Measurements from ENCODE around the gene C13orf46. TPM values are rescaled to one million over a fixed set of nuclear protein-coding genes. Genes with fewer than 3 reads are reported as not detected.

The C13orf46 gene
- total and polyA plus RNA-seq, 10 donors = 0.09 to 4.2 (median 1.2) TPM

GRCh38 chr13:114015111-114015968, 41.5 kb upstream of the C13orf46 start:
- H3K4me3 ChIP-seq = no peak overlapping the region
- no peaks in the 10 kb centered on the region for H3K4me1 ChIP-seq
- no peaks in the 10 kb centered on the region for H3K9me3 ChIP-seq
- no peaks in the 10 kb centered on the region for H3K27me3 ChIP-seq (replicated peaks in 1 of 7)
- 88 to 95% (median 93%) methylated on average over 32 to 40 of the region's 40 CpGs for WGBS, 5 donors
- peaks cover 0 to 91% (median 75%) of the 10 kb centered on the region in 6 donors for H3K36me3 ChIP-seq
- TF ChIP-seq, protein P1, sequence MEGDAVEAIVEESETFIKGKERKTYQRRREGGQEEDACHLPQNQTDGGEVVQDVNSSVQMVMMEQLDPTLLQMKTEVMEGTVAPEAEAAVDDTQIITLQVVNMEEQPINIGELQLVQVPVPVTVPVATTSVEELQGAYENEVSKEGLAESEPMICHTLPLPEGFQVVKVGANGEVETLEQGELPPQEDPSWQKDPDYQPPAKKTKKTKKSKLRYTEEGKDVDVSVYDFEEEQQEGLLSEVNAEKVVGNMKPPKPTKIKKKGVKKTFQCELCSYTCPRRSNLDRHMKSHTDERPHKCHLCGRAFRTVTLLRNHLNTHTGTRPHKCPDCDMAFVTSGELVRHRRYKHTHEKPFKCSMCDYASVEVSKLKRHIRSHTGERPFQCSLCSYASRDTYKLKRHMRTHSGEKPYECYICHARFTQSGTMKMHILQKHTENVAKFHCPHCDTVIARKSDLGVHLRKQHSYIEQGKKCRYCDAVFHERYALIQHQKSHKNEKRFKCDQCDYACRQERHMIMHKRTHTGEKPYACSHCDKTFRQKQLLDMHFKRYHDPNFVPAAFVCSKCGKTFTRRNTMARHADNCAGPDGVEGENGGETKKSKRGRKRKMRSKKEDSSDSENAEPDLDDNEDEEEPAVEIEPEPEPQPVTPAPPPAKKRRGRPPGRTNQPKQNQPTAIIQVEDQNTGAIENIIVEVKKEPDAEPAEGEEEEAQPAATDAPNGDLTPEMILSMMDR (IDR thresholded peaks at IDR 0.05 in 8 of 11, conservative IDR thresholded peaks at IDR 0.05 in 3 of 11) = no peak
- peak in 1 of 3 donors; percentile 54 for TF ChIP-seq POLR2AphosphoS5 (IDR thresholded peaks at IDR 0.05)
- no peak for TF ChIP-seq POLR2A (IDR thresholded peaks at IDR 0.05)
- H3K27ac ChIP-seq = peak overlapping the region in 4 of 8 donors; percentile 15 to 63 (median 53)
- intact Hi-C loops (cut with DNase I; ENCODE audit: low total_unique reads) = no loop called here
- no peak for DNase-seq

DNA sequence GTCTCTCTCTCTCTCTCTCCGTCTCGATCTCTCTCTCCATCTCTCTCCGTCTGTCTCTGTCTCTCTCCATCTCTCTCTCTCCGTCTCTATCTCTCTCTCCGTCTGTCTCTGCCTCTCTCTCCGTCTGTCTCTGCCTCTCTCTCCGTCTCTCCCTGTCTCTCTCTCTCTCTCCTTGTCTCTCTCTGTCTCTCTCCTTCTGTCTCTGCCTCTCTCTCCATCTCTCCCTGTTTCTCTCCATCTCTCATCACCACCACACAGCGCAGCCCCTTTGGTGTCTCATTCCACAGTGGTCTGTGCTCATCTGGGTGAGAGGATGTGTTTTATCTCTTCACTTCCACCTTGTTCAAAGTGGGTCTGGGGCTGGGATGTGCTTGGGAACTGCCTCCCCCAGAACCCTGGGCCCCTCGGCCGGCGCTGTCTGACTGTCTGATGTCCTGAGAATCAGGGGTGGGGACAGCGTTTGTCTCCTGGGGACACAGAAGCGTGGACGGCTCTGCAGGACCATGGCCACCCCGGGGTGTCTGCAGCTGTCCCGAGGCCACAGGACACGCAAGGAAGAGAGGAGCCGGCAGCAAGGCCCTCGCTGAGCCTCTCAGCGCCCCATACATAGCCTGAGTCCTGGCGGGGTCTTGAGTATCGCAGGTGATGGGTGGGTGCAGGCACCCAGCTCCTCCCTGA, 40.2 kb upstream of the C13orf46 start:
- H3K36me3 ChIP-seq = peaks cover 0 to 94% (median 85%) of the 10 kb centered on the region in 6 donors
- peak overlapping the region in 2 of 8 donors; percentile 53 for H3K27ac ChIP-seq
- H3K9me3 ChIP-seq = no peaks in the 10 kb centered on the region
- H3K27me3 ChIP-seq (replicated peaks in 1 of 7) = no peaks in the 10 kb centered on the region
- intact Hi-C loops (cut with DNase I; ENCODE audit: low total_unique reads) = no loop called here
- WGBS, 5 donors = 90 to 96% (median 95%) methylated on average over 22 of the region's 22 CpGs
- no peak for DNase-seq
- TF ChIP-seq POLR2A (IDR thresholded peaks at IDR 0.05) = no peak
- peak in 1 of 3 donors; percentile 8 for TF ChIP-seq POLR2AphosphoS5 (IDR thresholded peaks at IDR 0.05)
- H3K4me3 ChIP-seq = no peak overlapping the region
- no peaks in the 10 kb centered on the region for H3K4me1 ChIP-seq

DNA sequence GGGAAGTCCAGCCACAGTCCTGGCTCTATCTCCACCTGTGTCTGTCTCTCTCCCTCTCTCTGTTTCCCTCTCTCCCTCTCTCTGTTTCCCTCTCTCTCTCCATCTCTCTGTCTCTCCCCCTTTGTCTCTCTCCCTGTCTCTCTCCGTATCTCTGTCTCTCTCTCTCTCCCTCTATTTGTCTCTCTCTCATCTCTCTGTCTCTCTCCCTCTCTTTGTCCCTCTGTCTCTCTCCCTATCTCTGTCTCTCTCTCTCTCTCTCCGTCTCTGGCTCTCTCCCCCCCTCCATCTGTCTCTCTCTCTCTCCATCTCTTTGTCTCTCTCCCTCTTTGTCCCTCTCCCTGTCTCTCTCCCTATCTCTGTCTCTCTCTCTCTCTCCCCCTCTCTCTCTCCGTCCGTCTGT, 39.5 kb upstream of the C13orf46 start:
- no peak overlapping the region for H3K4me3 ChIP-seq
- no peaks in the 10 kb centered on the region for H3K27me3 ChIP-seq (replicated peaks in 1 of 7)
- peak overlapping the region in 1 of 8 donors; percentile 4 for H3K27ac ChIP-seq
- TF ChIP-seq POLR2AphosphoS5 (IDR thresholded peaks at IDR 0.05) (no peak), POLR2A (IDR thresholded peaks at IDR 0.05) (no peak)
- TF ChIP-seq, protein P1 (IDR thresholded peaks at IDR 0.05 in 8 of 11, conservative IDR thresholded peaks at IDR 0.05 in 3 of 11) = no peak
- WGBS, 5 donors = 69 to 81% (median 72%) methylated on average over 4 of the region's 4 CpGs
- peaks cover 0 to 91% (median 82%) of the 10 kb centered on the region in 6 donors for H3K36me3 ChIP-seq
- no peaks in the 10 kb centered on the region for H3K4me1 ChIP-seq
- H3K9me3 ChIP-seq = no peaks in the 10 kb centered on the region
- no peak for DNase-seq
- intact Hi-C loops (cut with DNase I; ENCODE audit: low total_unique reads) = no loop called here

GRCh38 chr13:114012921-114013320, 39.0 kb upstream of the C13orf46 start:
- Histone ChIP-seq H3K27me3 (replicated peaks in 1 of 7) (no peaks in the 10 kb centered on the region), H3K4me3 (no peak overlapping the region), H3K36me3 (peaks cover 0 to 87% (median 78%) of the 10 kb centered on the region in 6 donors), H3K27ac (peak overlapping the region in 1 of 8 donors; percentile 4), H3K4me1 (no peaks in the 10 kb centered on the region), H3K9me3 (no peaks in the 10 kb centered on the region)
- no peak for TF ChIP-seq POLR2A (IDR thresholded peaks at IDR 0.05)
- TF ChIP-seq, protein P1 (IDR thresholded peaks at IDR 0.05 in 8 of 11, conservative IDR thresholded peaks at IDR 0.05 in 3 of 11) = no peak
- TF ChIP-seq POLR2AphosphoS5 (IDR thresholded peaks at IDR 0.05) = no peak
- 94 to 96% (median 95%) methylated on average over 21 of the region's 21 CpGs for WGBS, 5 donors
- intact Hi-C loops (cut with DNase I; ENCODE audit: low total_unique reads) = no loop called here
- DNase-seq = no peak
